HG02678 (cell line): Measurements from ENCODE around the gene CNTN4.

Experiments used
- ATAC-seq: cut with Tn5 transposase; IDR thresholded peaks from one replicate; pipeline ENCODE4 v1.9.1; 2021; ENCODE audit warnings: mild to moderate bottlenecking, moderate library complexity; ENCODE audit not compliant: unreplicated experiment

CNTN4 gene

DNA sequence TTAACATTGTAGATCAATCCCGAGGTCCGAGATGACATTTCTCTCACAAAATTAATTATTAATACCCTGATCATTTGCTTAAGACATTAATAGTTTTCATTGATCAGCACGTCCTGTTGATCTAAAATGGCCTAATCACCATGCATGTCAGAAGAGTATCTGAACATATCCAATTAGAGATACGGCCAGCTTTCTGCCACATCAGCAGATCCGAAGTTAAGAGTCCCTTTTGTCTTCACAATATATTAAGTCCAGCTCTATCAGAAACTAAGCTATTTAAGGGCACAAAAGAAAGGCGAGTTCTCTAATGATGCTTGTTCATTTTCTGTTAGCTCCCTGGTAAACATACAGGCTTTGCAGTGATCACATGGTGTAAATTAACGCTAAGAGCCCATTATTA lies 470.3 kb downstream of the CNTN4 start:
- ATAC-seq = no peak

DNA sequence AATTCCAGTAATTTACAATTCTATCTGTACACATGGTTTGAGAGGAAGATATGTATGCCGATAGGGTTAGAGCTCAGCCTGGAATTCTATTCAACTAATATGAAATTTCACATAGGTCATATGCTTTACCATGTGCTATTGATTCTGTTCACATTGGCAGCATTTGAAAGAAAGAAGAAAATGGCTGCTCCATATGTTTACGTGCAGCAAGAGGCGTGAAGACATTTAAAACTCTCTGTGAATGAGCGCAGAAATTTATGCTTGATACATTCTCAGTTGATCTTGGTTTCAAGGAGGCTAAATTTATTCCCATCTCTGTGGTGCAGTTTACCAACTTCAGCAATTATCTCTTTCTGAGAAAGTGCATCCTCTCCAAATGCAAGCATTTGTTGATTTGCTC lies 478.9 kb downstream of the CNTN4 start:
- no peak for ATAC-seq

DNA sequence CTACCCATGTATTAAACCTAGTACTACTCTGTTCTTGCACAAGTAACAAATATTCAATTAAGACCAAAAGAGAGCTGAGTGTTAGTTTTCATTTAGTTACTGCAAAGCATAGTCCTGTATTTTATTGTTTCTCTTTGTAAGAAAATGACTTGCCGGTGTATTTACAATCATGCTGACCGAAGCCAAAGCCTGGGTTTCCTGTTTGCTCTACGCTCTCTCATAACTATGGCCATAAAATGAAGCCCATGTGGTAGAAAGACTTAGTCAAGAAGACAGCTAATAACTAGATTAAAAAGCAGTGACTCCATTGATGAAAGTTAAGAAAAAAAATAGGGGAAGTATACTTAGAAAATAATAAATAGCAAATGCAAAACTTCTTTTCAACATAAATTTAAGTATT lies 479.9 kb downstream of the CNTN4 start:
- no peak for ATAC-seq

DNA sequence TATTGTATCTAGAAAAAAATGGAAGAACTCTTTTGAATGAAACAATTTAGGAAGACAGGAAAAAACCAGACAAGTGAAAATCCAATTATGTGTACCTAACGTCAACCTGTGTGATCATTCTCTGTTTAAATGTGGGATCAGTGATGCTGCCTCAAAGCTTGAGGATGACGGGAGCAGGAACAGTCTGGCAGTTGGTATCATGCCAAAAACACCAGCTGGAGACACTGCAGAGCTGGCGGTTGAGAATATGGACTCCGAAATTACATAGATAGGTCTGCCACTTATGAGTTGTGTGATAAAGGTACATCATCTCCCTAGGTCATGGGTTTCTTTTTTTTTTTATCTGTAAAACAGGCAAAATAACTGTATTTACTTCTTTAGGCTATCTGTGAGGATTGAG lies 480.5 kb downstream of the CNTN4 start:
- no peak for ATAC-seq

DNA sequence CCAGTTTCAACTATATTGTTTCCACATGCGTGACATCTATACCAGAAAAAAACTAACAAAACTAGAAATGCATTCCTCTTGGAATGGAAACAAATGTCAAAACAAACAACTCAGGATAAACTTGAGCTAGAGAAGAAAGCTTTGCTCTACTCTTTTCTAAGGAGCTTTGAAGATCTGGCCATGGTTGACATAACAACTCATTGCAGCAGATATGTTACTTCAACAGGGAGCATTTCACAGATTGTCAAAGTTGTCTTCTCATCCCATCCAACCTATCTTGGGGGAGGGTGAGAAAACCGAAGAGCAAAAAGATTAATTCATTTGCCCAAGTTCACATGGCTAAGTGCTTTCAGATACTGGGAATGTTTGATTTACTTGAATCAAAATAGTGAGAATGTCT lies 484.4 kb downstream of the CNTN4 start:
- ATAC-seq = no peak

DNA sequence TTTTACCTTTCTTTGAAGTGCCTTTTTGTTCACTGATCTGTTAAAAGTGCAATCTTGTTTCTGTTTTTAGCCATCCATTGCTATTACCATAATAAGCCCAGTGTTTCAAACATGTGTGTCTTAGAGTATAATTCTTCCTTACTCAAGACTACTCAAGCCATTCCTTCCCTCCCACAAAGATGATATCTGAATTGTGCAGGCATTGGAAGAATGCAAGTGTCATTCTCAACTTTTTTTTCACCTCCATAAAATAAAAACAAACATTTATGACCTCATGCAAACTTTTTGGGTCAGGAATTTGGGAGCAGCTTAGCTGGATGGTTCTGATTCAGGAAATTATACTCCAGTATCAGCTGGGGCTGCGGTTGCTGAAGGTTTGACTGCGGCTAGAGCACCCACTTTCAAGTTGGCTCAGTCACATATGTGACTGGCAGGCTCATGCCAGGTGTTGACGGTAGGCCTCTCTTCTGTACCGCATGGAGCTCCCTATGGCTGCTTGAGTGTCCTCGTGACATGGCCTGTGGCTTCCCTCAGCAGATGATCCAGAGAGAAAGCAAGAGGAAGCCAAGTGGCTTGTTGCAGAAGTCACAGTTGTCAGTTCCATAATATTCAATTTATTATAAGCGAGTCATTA lies 490.8 kb downstream of the CNTN4 start:
- ATAC-seq = no peak

DNA sequence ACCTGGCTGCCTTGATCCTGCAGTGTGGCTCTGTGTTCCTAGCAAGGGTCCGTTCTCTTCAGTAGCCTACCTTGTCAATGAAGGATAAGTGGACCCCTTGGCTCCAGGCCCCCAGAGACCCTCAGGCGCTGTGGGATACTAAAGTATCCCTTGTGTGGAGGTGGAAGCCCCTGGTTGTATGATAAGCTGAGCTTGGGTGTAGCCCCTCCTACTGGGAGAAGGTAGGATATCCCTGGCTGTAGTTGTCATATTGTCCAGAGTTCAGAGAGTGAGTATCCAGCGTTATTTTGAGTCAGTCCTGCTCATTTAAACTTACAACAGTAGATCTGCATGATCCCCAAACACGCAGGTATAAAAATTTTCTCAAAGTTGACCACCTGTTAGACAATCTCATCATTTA lies 496.8 kb downstream of the CNTN4 start:
- ATAC-seq = no peak

DNA sequence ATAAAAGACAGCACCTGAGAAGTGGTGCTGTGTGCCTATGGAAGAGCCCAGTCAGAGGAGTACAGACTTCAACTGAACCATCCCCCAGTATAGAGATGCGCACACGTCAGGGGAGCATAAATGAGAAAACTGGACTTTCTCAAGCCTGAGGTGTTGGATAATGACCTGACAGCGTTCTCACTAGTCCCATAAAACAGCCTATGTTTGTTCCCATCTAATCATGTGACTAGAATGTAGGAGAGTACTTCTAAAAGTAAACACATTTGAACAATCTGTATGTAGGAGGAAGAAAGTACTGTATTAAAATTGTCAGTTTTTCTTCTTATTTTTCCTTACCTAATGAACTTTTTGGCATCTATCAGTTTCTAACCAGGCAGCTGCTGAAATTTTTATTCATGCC lies 498.9 kb downstream of the CNTN4 start:
- ATAC-seq = no peak

DNA sequence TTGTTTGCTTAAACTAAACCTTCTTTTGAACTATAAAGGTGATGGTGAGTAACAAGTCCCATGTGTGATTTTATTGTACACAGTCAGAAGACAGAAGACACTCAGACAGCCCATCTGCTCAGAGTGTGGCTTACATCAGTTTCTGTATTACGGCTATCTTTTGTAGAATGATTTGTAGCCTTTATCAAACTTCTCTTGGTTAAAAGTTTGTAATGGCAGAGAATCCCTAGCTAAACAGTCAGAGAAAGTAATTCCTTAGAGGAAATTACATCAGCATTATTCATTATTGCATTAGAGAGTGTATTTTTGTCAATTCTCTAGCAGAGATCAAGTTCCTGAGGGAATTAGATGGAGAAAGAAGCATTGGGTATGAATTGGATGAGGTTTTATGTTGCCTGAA lies 500.8 kb downstream of the CNTN4 start:
- ATAC-seq = no peak

DNA sequence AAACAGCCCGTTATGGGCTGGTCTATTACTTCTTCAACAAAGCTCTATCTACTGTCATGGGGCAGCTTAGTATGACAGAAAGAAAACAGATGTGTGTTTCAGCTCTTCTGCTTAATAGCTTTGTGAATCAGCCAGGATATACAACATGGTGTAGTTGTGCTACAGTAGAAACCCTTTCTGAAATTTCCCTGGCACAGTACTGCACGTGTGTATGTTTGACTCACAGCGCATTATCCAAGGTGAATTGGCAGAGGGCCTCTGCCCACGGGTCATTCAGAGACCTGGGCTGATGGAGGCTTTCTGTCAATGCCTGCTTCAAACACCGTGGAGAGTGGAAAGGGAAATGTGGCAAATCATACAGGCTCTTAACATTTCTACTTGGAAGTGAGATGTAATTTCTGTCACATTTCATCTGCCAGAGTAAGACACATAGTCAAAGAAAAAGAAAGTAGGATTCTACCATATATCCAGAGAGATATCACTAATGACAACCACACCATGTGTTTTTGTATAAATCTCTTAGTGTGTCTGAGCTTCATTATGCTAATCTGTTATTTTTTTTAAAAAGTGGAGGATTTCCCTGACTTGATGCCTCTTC lies 505.1 kb downstream of the CNTN4 start:
- ATAC-seq = no peak

DNA sequence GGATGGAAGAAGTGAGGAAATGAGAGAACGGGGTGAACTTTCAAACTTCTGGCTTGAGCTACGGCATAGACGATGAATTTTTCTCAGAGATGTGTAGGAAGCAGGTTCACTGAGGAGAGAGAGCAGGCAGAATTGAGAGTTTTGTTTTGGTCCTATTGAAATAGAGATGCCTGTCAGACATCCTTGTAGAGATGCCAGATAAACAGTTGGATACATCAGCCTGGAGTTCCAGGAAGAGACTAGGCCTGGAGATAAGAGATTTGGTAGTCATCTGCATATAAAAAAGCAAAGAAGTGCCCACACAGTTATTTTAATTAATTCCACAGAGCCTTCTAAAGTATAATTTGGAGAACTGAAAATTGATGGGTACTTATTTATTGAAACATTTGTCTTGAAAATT lies 515.9 kb downstream of the CNTN4 start:
- no peak for ATAC-seq

DNA sequence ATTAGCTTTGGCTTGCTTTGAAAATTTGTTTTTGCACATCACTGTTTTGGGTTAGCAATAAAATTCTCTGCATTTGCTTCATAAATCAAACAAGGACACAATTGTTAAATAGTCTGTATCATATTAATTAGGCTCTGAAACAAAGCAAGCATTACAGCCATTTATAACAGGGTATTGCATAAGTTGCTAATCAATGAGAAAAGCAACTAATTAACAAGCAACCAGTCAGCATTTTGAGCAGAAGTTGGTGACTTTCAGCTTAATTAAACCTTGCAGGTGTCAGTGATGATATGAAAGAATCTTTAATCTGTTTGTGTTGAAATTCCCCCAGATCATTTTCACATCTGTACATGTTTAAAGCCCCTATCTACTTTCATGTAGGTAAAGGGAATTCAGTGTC lies 516.4 kb downstream of the CNTN4 start:
- ATAC-seq = no peak

DNA sequence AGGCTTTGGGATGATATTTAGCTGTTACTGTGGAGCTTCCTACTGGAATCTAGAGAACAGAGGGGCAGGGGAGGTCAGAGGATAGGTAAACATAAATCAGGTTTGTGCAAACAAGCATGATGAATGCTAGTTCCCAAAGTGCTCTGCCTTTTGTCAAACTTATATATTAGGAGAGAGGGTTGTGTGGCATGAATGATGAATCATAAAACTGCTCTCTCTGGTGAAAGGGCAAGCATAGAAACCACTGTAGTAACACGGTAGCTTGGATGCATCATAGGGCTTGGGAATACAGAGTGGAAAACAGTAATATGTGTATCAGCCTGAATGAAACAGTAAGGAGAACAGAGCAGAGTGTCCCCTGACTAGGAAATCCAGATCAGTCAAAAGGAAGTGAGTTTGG lies 524.8 kb downstream of the CNTN4 start:
- ATAC-seq = no peak

DNA sequence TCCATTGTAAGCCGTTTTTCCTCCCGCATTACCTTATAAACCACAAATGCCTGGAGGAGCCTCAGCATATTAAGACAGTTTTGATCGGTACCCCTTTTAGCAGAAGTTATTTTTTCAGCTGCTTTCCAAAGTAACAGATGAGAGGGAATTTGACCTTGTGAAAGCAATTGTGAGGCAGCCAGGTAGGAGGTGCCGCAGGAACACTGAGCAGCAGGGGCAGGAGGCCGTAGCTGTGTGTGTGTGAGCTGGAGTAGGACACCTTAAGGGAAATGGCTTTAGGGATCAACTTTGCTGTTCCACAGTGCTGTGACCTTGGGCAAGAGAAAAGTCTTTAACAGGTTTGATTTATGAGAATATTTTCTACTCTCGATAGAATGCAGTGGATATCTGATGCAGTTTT lies 529.5 kb downstream of the CNTN4 start:
- ATAC-seq = no peak

DNA sequence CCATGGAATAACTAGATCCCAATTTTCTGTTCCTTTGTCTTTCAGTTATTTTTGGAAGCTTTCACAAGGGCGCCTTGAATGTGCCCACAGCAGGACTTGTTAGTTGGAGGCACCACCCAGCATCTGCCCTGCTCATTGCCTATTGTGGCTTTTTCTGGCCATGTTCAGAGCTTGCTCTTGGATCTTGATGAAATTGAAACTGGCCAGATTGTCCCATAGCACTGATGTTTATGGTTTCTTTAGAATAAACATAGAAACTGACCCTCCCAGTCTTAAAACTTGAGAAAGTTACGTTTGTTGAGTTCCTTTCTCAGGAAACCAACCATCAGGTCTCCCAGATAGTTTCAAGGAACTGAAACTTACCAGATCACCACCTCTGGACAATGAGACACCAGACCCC lies 536.8 kb downstream of the CNTN4 start:
- ATAC-seq = no peak

DNA sequence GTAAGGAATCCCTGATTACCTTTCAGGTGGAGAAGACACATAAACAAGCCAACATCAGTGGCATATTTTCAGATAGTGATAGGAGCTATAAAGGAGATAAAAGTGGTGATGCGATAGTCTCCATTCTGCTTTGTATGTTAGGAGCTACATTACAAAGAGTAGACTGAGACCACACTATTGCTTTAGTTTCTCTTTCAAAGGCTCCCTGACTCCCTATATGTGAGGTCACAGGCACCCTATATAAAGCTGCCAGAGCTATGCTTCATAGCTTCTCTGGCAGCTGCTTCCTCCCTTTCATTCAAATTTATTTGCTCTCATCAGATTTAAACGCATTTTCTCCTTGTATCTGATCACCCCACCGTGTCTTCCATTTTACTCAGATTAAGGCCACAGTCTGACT lies 544.9 kb downstream of the CNTN4 start:
- ATAC-seq = no peak

DNA sequence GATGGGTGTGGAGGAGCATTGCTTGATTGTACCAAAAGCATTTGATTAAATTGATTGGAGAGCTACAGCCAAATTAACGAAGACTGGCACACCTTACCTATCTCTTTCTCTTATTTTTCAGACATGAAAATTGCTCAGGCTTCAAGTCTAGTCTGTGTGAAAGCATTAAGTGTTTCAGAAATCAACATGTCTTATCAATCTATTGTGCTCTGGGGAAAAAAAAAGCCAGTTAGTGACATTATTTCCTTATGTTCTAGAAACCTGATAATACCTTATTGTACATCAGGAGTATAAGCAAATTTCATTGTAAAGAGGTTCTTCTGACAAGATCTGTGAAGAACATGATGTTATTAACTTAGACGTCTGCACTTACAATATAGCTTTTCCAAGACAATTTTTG lies 546.3 kb downstream of the CNTN4 start:
- ATAC-seq = no peak

DNA sequence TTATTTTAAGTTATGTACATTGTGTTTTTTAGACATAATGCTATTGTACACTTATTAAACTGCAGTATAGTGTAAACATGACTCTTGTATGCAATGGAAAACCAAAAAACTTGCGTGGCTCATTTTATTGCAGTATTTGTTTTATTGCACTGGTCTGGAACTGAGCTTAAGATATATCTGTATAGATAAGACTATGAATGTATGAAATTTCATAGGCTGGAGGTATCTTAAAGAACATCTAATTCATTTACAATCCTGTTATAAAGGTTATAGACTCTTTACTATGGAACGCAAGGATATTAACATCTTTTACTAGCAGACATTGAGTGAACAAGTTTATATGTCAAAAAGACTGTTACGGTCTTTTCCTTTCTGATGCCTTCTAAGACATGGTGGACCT lies 552.1 kb downstream of the CNTN4 start:
- no peak for ATAC-seq

DNA sequence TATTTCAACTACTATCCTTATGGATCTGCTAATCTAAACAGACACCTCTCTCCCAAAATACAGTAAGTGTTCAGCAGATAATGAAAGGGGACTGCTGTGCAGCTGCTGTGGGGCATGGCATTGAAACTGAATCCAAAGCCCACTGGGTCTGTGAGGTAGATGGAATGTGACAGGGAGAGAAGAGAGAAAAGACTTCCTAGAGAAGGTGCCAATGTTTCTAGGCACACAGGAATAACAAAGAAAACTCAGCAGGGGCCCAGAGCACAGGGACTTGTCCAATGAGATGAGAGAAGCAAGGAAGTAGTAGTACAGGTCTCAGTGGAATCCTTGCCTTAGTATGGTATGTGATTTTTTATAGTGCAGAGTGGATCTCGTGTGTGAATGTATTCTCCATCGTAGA lies 553.7 kb downstream of the CNTN4 start:
- no peak for ATAC-seq

DNA sequence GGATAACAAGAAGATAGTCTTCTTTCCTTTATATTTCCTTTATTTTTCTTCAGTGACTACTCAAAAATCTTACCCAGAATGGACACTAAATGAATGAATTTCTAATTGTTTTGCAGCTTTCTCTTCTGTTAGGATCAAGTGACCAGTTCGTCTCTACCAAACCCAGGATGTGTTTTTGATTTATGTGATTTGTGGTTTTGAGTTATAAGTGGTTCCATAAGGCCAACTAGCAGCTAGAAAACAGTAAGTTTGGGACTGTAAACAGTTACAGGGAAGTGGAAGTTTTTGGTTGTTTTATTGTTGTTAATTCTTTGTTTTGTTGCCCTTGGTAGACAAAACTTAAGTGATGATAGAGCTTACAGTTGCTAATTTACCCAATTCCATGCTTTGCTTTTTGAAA lies 555.0 kb downstream of the CNTN4 start:
- no peak for ATAC-seq

DNA sequence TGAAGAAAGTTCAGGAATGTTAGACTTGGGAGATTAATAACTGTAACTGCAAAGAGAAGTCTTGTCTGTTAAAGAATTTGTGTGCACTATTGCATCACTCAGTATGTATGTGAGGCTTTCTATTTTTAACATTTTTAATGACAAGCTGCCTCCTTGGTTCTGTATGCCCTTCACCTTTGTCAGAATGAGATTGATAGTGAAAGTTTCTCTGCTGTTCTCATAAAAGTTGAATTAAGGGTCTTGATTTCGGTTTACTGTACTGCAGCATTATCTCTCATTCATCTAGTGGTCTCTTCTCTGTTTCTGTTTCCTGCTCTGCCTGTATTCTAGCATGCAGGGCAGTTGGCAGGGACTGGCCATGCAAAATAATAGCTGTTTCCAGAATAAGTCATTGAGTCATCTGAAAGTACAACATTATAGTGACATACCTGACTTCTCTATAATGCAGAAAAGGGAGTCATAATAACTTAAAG lies 556.6 kb downstream of the CNTN4 start:
- no peak for ATAC-seq

DNA sequence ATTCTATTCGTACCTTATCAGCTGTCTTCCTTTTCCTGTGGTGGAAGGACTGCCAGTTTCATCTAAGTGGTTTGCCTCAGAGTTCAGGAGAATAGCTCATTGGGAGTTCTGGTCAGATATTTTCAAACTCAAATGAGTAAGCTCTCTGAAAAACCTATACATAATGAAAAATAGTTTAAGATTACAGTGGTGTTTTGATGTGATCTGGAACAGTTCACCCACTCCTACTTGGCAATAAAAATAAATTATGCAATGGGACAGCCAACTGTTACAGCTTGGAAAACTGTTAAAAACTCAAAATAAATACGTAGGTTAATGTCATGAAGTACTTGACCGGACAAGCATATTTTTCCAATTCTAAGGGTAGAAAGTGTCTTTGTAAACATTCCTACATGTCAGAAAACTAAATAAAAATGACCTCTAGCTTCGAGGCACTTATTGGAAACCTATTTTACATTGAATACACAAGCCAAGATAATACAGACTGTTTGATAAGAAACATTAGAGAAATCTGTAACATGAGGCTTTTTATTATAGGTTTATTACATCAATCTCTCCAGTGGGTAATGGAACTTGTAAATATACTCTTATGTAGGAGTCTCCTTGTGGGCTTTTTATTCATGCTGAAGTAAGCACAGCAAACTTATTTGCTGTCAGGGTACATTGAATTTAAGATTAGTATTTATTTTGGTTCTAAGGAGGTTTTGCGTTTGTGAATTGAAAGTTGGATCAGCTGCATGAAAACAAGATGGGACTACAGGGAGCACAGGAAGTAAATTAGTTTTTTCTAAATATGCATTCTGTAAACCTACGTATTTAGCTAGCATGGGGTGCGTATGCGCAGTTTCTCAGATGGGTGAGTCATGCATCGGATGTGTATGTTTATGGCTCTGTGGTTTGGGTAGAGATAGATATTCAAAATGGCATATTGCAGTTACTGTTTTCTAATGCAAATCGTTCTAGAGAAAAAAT lies 558.4 kb downstream of the CNTN4 start:
- ATAC-seq = no peak
